Natural killer cell treated with Interleukin-12 subunit alpha and Interleukin-12 subunit beta and Interleukin-15 and Interleukin-18, amount 100 ng/mL, for 72 hours (primary cell): Measurements from ENCODE around the gene OR9Q1. TPM values are rescaled to one million over a fixed set of nuclear protein-coding genes. Genes with fewer than 3 reads are reported as not detected.

Experiments
- ATAC-seq, 2 donors: fragments of 150-1000 bp; cut with Tn5 transposase in 1 of 2; sonication (Bioruptor Pico), chemical (Tn5 transposase) in 1 of 2; 2 replicates each; pipeline ENCODE4 v1.10.0; 2021
- DNase-seq: peaks from one replicate; pipeline ENCODE4 v3.0.0; 2022; ENCODE audit warnings: low spot score
- H3K27ac Mint-ChIP-seq, 2 donors: 1 replicate in 1 of 2; 2 replicates in 1 of 2; pipeline ENCODE4 v1.8.0; 2022; ENCODE audit warnings: mixed read lengths in 2 of 2, mild to moderate bottlenecking in 1 of 2, moderate library complexity in 1 of 2
- H3K27me3 Mint-ChIP-seq, 2 donors: 1 replicate in 1 of 2; 2 replicates in 1 of 2; pipeline ENCODE4 v1.8.0; 2022; ENCODE audit warnings: mixed read lengths in 2 of 2
- H3K36me3 Mint-ChIP-seq: one replicate; pipeline ENCODE4 v1.8.0; 2022; ENCODE audit warnings: mixed read lengths
- H3K4me1 Mint-ChIP-seq, 2 donors: 1 replicate in 1 of 2; 2 replicates in 1 of 2; pipeline ENCODE4 v1.8.0; 2022; ENCODE audit warnings: low read depth in 2 of 2, mixed read lengths in 2 of 2, mild to moderate bottlenecking in 1 of 2
- H3K4me3 Mint-ChIP-seq: one replicate; pipeline ENCODE4 v1.8.0; 2022; ENCODE audit warnings: mixed read lengths
- H3K9me3 Mint-ChIP-seq: 2 replicates; pipeline ENCODE4 v1.8.0; 2022; ENCODE audit warnings: mixed read lengths
- total RNA-seq, 2 donors: library from RNA; stranded (reverse); gene quantifications; one replicate each; pipeline ENCODE4 v1.2.3, GENCODE V29; 2022

OR9Q1 gene
- total RNA-seq, 2 donors from 2014 or later, result not detected

GRCh38 chr11:58127350-58127749 lies 103.7 kb downstream of the OR9Q1 start:
- DNase-seq (no peak), ATAC-seq (no peak)
- H3K9me3 Mint-ChIP-seq, result no peaks in the 10 kb centered on the region
- H3K4me1 Mint-ChIP-seq, result no peaks in the 10 kb centered on the region
- no peaks in the 10 kb centered on the region for H3K36me3 Mint-ChIP-seq
- H3K27me3 Mint-ChIP-seq, result peaks cover 0 to 12% of the 10 kb centered on the region in 2 donors
- H3K27ac Mint-ChIP-seq, result no peak overlapping the region
- H3K4me3 Mint-ChIP-seq, result no peak overlapping the region

DNA sequence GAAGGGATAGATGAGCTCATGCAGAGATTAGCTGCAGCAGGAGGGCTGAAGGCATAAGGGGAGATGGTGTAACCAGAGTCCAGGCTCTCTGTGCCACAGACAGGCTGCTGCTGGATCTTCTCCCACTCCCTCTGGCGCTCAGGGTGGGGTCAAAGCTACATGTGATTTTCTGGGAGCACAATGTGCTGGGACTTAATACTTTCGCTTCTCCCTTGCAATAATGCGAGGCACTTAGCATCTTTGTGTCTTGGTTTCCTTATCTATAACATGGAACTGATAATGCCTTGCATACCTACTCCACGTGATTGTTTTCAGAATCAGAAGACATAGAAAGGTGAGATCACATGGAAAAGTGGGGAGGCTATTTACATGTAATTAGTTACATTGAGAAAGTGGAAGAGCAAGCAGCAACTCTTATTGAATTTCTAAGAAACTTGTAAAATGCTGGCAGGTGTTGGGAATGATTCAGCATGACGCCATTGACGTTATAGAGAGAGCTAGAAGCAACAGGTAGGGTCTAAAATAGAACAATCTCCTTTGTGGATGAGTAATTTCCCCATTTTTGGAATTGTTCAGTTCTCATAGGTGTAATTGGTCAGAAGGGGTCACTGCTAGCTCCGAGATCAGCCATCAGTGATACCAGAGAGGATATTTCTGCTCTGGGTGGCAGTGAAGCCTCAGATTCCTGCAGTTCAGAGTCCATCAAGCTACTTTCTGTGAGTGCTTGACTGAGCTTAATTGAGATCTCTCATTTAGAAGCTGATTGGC lies 109.8 kb downstream of the OR9Q1 start:
- H3K27me3 Mint-ChIP-seq, result peaks cover 3 to 6% of the 10 kb centered on the region in 2 donors
- DNase-seq, result no peak
- H3K27ac Mint-ChIP-seq, result no peak overlapping the region
- H3K36me3 Mint-ChIP-seq, result no peaks in the 10 kb centered on the region
- H3K4me1 Mint-ChIP-seq, result no peaks in the 10 kb centered on the region
- H3K4me3 Mint-ChIP-seq, result no peak overlapping the region
- no peaks in the 10 kb centered on the region for H3K9me3 Mint-ChIP-seq
- ATAC-seq, result no peak

- no peaks in the 10 kb centered on the region for H3K4me1 Mint-ChIP-seq
- ATAC-seq (no peak), DNase-seq (no peak)
- H3K27me3 Mint-ChIP-seq, result peaks cover 3 to 6% of the 10 kb centered on the region in 2 donors
- no peaks in the 10 kb centered on the region for H3K36me3 Mint-ChIP-seq
- H3K4me3 Mint-ChIP-seq, result no peak overlapping the region
- H3K27ac Mint-ChIP-seq, result no peak overlapping the region
- no peaks in the 10 kb centered on the region for H3K9me3 Mint-ChIP-seq
Measured at GRCh38 chr11:58134151-58134550, 110.5 kb downstream of the OR9Q1 start.

GRCh38 chr11:58135171-58135570 lies 111.5 kb downstream of the OR9Q1 start:
- DNase-seq, result no peak
- Mint-ChIP-seq H3K4me3 (no peak overlapping the region), H3K36me3 (no peaks in the 10 kb centered on the region), H3K27ac (no peak overlapping the region), H3K27me3 (peaks cover 0 to 3% of the 10 kb centered on the region in 2 donors), H3K4me1 (no peaks in the 10 kb centered on the region), H3K9me3 (no peaks in the 10 kb centered on the region)
- no peak for ATAC-seq

DNA sequence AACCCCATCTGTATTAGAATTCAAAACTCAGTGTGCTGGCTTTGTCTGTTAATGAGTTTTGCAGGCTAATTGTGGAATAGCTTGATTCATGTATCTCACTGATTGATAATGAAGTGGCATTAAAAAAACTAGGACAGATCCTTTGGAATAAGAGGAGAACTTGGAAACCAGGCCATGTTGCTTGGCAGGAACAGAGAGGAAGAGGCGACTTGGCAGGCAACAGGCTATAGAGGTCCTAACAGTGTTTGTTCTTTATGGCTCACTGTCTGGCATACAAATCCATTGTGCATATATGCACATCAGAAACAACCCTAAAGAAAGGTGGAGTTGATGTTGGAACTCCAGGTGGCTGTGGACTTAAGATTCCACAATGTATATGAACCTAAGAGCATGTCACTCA lies 119.1 kb downstream of the OR9Q1 start:
- no peaks in the 10 kb centered on the region for H3K9me3 Mint-ChIP-seq
- ATAC-seq (no peak), DNase-seq (no peak)
- H3K27ac Mint-ChIP-seq, result no peak overlapping the region
- no peaks in the 10 kb centered on the region for H3K4me1 Mint-ChIP-seq
- no peak overlapping the region for H3K4me3 Mint-ChIP-seq
- H3K36me3 Mint-ChIP-seq, result no peaks in the 10 kb centered on the region
- peaks cover 0 to 15% of the 10 kb centered on the region in 2 donors for H3K27me3 Mint-ChIP-seq

DNA sequence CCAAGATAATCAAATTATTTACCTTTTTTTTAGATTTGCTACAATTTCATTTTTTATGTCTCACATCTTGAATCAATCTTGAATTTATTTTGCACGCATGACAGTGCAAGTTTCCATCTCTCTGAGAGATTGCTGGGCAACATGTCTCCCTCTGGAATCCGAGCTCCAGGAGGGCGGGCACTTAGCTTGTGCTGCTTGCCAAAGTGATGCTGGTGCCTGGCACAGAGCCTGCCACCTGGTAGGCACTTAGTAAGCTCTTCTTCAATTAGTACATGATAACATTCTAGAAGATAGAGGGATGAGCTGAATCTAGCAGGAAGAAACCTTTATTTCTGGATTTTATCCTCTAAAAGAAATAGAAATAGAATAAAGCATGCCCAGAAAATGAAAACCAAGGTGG lies 129.1 kb downstream of the OR9Q1 start:
- Mint-ChIP-seq H3K36me3 (no peaks in the 10 kb centered on the region), H3K4me3 (no peak overlapping the region), H3K27me3 (peaks cover 10 to 14% of the 10 kb centered on the region in 2 donors), H3K27ac (no peak overlapping the region), H3K9me3 (no peaks in the 10 kb centered on the region), H3K4me1 (no peaks in the 10 kb centered on the region)
- DNase-seq, result no peak
- no peak for ATAC-seq

GRCh38 chr11:58164389-58164788 lies 140.7 kb downstream of the OR9Q1 start:
- H3K9me3 Mint-ChIP-seq, result no peaks in the 10 kb centered on the region

GRCh38 chr11:58164990-58165389 lies 141.3 kb downstream of the OR9Q1 start:
- DNase-seq, result no peak
- H3K36me3 Mint-ChIP-seq, result no peaks in the 10 kb centered on the region
- H3K4me1 Mint-ChIP-seq, result no peaks in the 10 kb centered on the region
- H3K27ac Mint-ChIP-seq, result no peak overlapping the region
- H3K9me3 Mint-ChIP-seq, result no peaks in the 10 kb centered on the region
- ATAC-seq, result no peak
- H3K27me3 Mint-ChIP-seq, result peaks cover 0 to 7% of the 10 kb centered on the region in 2 donors
- H3K4me3 Mint-ChIP-seq, result no peak overlapping the region

More at GRCh38 chr11:58164389-58164788, 140.7 kb downstream of the OR9Q1 start:
- DNase-seq (no peak), ATAC-seq (no peak)
- no peaks in the 10 kb centered on the region for H3K4me1 Mint-ChIP-seq
- H3K4me3 Mint-ChIP-seq, result no peak overlapping the region
- no peak overlapping the region for H3K27ac Mint-ChIP-seq
- no peaks in the 10 kb centered on the region for H3K36me3 Mint-ChIP-seq
- H3K27me3 Mint-ChIP-seq, result peaks cover 0 to under 1% of the 10 kb centered on the region in 2 donors

- no peaks in the 10 kb centered on the region for H3K4me1 Mint-ChIP-seq
- H3K4me3 Mint-ChIP-seq, result no peak overlapping the region
- no peaks in the 10 kb centered on the region for H3K36me3 Mint-ChIP-seq
- peaks cover 0 to 9% of the 10 kb centered on the region in 2 donors for H3K27me3 Mint-ChIP-seq
- H3K9me3 Mint-ChIP-seq, result no peaks in the 10 kb centered on the region
- no peak overlapping the region for H3K27ac Mint-ChIP-seq
- ATAC-seq (no peak), DNase-seq (no peak)
Measured at GRCh38 chr11:58165504-58166106, 141.9 kb downstream of the OR9Q1 start.

GRCh38 chr11:58177409-58178054 lies 153.9 kb downstream of the OR9Q1 start:
- H3K27me3 Mint-ChIP-seq, result peaks cover 4 to 40% of the 10 kb centered on the region in 2 donors
- no peaks in the 10 kb centered on the region for H3K36me3 Mint-ChIP-seq
- DNase-seq (no peak), ATAC-seq (no peak)
- peaks cover 5% of the 10 kb centered on the region for H3K9me3 Mint-ChIP-seq
- H3K4me3 Mint-ChIP-seq, result no peak overlapping the region
- H3K4me1 Mint-ChIP-seq, result no peaks in the 10 kb centered on the region
- H3K27ac Mint-ChIP-seq, result no peak overlapping the region

GRCh38 chr11:58178444-58178843 lies 154.8 kb downstream of the OR9Q1 start:
- Mint-ChIP-seq H3K27ac (no peak overlapping the region), H3K4me1 (no peaks in the 10 kb centered on the region), H3K36me3 (no peaks in the 10 kb centered on the region), H3K9me3 (peaks cover 5% of the 10 kb centered on the region), H3K4me3 (no peak overlapping the region), H3K27me3 (peaks cover 4 to 41% of the 10 kb centered on the region in 2 donors)
- no peak for ATAC-seq
- no peak for DNase-seq

DNA sequence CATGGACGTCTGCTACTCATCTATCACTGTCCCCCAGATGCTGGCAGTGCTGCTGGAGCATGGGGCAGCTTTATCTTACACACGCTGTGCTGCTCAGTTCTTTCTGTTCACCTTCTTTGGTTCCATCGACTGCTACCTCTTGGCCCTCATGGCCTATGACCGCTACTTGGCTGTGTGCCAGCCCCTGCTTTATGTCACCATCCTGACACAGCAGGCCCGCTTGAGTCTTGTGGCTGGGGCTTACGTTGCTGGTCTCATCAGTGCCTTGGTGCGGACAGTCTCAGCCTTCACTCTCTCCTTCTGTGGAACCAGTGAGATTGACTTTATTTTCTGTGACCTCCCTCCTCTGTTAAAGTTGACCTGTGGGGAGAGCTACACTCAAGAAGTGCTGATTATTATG lies 156.0 kb downstream of the OR9Q1 start:
- peaks cover 5% of the 10 kb centered on the region for H3K9me3 Mint-ChIP-seq
- no peaks in the 10 kb centered on the region for H3K36me3 Mint-ChIP-seq
- no peak for ATAC-seq
- H3K27me3 Mint-ChIP-seq, result peaks cover 4 to 41% of the 10 kb centered on the region in 2 donors
- no peak overlapping the region for H3K27ac Mint-ChIP-seq
- H3K4me1 Mint-ChIP-seq, result no peaks in the 10 kb centered on the region
- H3K4me3 Mint-ChIP-seq, result no peak overlapping the region
- DNase-seq, result no peak

DNA sequence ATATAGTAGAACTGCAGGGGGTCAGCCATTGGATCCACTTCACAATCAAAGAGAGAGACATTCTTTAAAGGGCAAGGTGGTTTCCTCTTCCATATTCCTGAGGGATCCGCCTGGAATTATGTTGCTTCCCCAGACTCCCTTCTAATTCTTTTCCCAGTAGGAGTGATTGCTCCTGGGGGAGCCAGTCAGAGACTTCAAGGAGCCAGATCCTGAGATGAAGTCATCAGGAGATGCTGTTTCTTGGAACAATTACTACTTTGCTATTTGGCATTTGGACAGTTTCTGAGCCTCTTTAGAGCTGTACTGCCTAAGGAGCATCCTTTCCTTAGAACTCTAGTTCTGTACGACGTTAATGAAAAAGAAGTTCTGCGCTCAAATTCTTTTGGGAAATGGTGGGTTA lies 163.3 kb downstream of the OR9Q1 start:
- Mint-ChIP-seq H3K4me1 (no peaks in the 10 kb centered on the region), H3K9me3 (no peaks in the 10 kb centered on the region), H3K4me3 (no peak overlapping the region), H3K36me3 (no peaks in the 10 kb centered on the region), H3K27me3 (peaks cover 0 to 26% of the 10 kb centered on the region in 2 donors), H3K27ac (no peak overlapping the region)
- ATAC-seq (no peak), DNase-seq (no peak)

DNA sequence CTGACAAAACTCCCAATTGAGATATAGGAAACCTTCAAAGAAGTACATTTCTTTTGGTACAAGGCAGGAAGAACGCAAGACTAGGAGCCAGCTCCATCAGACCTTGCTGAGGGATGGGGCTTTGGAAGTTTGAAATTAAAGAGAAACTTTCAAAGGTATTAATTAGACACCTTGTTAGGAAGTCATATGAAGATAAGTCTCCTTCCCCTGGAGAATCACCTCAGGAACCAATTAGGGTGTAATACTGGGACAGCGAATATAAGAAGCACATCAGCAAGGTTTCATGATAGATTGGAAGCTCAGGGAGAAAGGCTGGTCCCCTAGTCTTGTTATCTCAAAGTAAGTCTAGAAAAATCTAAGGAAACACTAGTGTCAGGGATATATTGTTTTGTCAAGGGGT lies 165.1 kb downstream of the OR9Q1 start, which contains the start of gene OR9Q2:
OR9Q2 (plus strand) TSS at position 301 of the 400 bp plus-strand sequence. CDS start 1,421 bp downstream, outside the sequence.
- Mint-ChIP-seq H3K27me3 (peaks cover 0 to 19% of the 10 kb centered on the region in 2 donors), H3K36me3 (no peaks in the 10 kb centered on the region), H3K4me3 (no peak within 1 kb of the TSS), H3K4me1 (no peaks in the 10 kb centered on the region), H3K27ac (no peak within 1 kb of the TSS), H3K9me3 (no peaks in the 10 kb centered on the region)
- ATAC-seq (no peak), DNase-seq (no peak)
